ENCODE data around the gene PITPNM3.

PITPNM3 gene

DNA sequence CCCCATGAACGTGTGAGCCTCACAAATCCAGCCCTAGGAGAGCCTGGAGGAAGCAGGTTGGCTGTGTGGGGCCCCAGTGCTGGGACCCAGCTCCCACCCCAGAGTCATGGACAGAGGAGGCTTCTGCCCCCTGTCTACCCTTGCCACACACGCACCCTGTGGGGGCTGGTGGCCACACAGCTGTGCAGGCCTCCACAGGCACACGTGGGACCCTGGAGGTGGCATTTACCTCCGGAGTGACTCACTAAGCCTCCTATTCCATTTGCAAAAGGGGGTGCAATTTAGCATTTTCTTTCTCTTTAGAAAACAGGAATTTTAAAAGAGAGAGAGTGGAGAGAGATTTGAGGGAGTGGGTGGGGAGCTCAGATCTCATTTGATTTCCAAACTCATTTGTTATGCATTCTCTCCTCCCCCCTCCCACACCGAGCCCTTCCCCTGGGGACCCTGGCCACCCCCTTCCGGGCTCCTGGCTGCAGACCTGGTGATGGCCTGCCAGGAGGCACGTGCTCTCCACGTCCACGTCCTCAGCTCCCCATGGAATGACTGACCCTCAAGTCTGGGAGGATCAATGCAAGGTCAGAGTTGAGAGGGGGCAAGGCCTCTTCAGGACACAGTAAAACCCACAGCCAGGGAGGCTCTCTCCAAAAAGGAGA lies 6.8 kb downstream of the PITPNM3 start:
- no peaks in the 10 kb centered on the region for H3K4me1 ChIP-seq
- H3K9ac ChIP-seq: no peak overlapping the region
- no peak overlapping the region for H3K4me3 ChIP-seq (ENCODE audit: low read depth, low read length)
- no peaks in the 10 kb centered on the region for H3K27me3 ChIP-seq (ENCODE audit: control insufficient read depth, insufficient read depth, low read length)
- H3K4me2 ChIP-seq (ENCODE audit: low read length): no peak overlapping the region
- H3K9me3 ChIP-seq (ENCODE audit: control insufficient read depth, low read length): no peaks in the 10 kb centered on the region
- H2AFZ ChIP-seq: no peak overlapping the region
- no peaks in the 10 kb centered on the region for H3K36me3 ChIP-seq (ENCODE audit: control insufficient read depth, insufficient read depth, low read length)
- H3K79me2 ChIP-seq: no peaks in the 10 kb centered on the region
- no peak overlapping the region for H3K27ac ChIP-seq
- TF ChIP-seq, protein P1, sequence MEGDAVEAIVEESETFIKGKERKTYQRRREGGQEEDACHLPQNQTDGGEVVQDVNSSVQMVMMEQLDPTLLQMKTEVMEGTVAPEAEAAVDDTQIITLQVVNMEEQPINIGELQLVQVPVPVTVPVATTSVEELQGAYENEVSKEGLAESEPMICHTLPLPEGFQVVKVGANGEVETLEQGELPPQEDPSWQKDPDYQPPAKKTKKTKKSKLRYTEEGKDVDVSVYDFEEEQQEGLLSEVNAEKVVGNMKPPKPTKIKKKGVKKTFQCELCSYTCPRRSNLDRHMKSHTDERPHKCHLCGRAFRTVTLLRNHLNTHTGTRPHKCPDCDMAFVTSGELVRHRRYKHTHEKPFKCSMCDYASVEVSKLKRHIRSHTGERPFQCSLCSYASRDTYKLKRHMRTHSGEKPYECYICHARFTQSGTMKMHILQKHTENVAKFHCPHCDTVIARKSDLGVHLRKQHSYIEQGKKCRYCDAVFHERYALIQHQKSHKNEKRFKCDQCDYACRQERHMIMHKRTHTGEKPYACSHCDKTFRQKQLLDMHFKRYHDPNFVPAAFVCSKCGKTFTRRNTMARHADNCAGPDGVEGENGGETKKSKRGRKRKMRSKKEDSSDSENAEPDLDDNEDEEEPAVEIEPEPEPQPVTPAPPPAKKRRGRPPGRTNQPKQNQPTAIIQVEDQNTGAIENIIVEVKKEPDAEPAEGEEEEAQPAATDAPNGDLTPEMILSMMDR (IDR thresholded peaks at IDR 0.05): no peak

DNA sequence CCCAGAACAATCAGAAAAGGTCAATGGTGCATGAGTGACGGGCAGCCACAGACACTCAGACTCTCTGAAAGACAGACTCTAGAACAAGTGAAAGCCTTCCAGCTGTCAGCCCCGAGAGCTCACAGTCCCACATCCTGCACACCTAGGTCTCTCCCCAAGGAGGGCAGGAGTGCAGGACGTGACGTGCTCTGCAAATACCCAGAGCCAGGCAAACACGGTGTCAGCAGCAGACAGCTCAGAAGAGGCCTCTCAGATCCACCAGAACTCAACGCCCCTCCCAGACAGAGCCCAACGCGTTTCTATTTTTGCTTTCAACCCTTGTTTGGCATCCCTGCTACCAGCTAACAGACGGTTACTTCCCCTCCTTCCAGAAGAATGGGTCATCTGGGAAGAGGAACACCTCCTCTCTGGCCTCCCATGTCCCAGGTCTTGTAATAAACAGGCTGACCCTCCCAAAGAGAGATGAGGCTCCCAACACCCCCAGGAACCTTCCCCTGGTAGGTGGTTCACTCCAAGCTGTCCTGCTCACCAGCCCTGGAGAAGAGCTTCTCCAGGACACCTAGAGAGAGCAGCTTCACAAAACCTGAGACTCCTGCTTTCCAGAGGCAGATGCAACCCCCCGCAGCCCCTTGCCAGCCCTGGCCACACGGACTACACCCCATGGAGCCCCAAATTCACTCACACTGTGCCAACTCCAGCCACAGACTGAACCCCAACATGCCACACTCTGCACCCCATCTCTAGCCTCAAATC lies 7.6 kb downstream of the PITPNM3 start:
- no peak overlapping the region for H2AFZ ChIP-seq
- H3K27me3 ChIP-seq (ENCODE audit: control insufficient read depth, insufficient read depth, low read length): no peaks in the 10 kb centered on the region
- H3K4me2 ChIP-seq (ENCODE audit: low read length): no peak overlapping the region
- H3K36me3 ChIP-seq (ENCODE audit: control insufficient read depth, insufficient read depth, low read length): no peaks in the 10 kb centered on the region
- no peak overlapping the region for H3K27ac ChIP-seq
- H3K9me3 ChIP-seq (ENCODE audit: control insufficient read depth, low read length): no peaks in the 10 kb centered on the region
- TF ChIP-seq, protein P1 (IDR thresholded peaks at IDR 0.05): no peak
- no peaks in the 10 kb centered on the region for H3K4me1 ChIP-seq
- no peaks in the 10 kb centered on the region for H3K79me2 ChIP-seq
- no peak overlapping the region for H3K9ac ChIP-seq
- H3K4me3 ChIP-seq (ENCODE audit: low read depth, low read length): no peak overlapping the region

- Histone ChIP-seq H3K9me3 (ENCODE audit: control insufficient read depth, low read length) (no peaks in the 10 kb centered on the region), H3K27me3 (ENCODE audit: control insufficient read depth, insufficient read depth, low read length) (no peaks in the 10 kb centered on the region), H3K4me3 (ENCODE audit: low read depth, low read length) (no peak overlapping the region), H3K4me2 (ENCODE audit: low read length) (no peak overlapping the region), H3K9ac (no peak overlapping the region), H3K36me3 (ENCODE audit: control insufficient read depth, insufficient read depth, low read length) (no peaks in the 10 kb centered on the region), H3K4me1 (no peaks in the 10 kb centered on the region), H3K27ac (no peak overlapping the region), H3K79me2 (no peaks in the 10 kb centered on the region), H2AFZ (no peak overlapping the region)
- TF ChIP-seq, protein P1 (IDR thresholded peaks at IDR 0.05): no peak
Measured at GRCh38 chr17:6548034-6548433, 8.3 kb downstream of the PITPNM3 start.

DNA sequence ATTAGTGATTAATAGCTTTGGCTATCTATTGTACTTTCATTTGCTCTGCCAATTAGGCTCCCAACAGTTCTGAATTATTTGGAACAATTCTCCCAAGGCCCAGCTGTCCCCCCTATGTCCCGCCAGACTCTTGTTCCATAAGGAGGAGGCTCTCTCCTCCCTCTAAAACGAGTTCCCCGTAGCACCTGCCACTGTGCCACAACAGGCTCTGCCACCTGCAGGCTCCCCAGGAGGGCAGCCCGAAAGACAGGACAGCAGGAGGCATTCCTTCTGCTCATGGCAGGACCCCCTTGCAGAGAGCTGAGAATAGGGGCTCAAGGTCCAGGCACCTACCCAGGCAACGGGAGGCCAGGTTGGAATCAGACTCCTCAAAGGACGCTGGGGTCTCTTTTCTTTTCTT lies 9.0 kb downstream of the PITPNM3 start:
- TF ChIP-seq, protein P1 (IDR thresholded peaks at IDR 0.05): no peak
- Histone ChIP-seq H3K4me3 (ENCODE audit: low read depth, low read length) (no peak overlapping the region), H3K9ac (no peak overlapping the region), H3K27ac (no peak overlapping the region), H2AFZ (no peak overlapping the region), H3K4me1 (no peaks in the 10 kb centered on the region), H3K27me3 (ENCODE audit: control insufficient read depth, insufficient read depth, low read length) (no peaks in the 10 kb centered on the region), H3K36me3 (ENCODE audit: control insufficient read depth, insufficient read depth, low read length) (no peaks in the 10 kb centered on the region), H3K4me2 (ENCODE audit: low read length) (no peak overlapping the region), H3K79me2 (no peaks in the 10 kb centered on the region), H3K9me3 (ENCODE audit: control insufficient read depth, low read length) (no peaks in the 10 kb centered on the region)
